GM19372 (cell line): Measurements from ENCODE around the gene SHISA5.
"Not testable (repeated sequence)": the region's sequence is repeated elsewhere in the genome, so short reads cannot be mapped to it uniquely, and the experiment has no call there.

ENCODE experiments used
- ATAC-seq: cut with Tn5 transposase; IDR thresholded peaks from one replicate; pipeline ENCODE4 v1.9.1; 2021; ENCODE audit warnings: mild to moderate bottlenecking, low read depth, moderate library complexity; ENCODE audit not compliant: unreplicated experiment

SHISA5 gene

GRCh38 chr3:48521635-48522034, 17.7 kb upstream of the SHISA5 start:
- no peak for ATAC-seq

DNA sequence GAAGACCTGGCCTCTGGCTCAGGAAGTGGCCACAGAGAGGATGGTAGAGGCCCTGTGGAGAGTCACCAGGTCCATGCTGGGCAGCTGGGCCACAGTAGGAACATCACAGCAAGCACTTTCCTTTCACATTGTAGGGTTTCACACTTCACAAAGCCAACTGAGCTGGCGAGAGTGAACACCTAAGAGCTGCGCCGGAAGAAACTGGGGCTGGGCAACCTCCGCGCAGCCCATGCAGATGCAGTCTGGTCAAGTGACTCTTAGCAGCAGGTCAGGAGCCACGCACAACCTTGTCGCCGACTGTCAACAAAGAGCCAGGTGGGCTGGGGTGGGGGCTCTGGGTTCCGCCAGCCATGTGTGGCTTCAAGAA, 15.3 kb upstream of the SHISA5 start:
- ATAC-seq = no peak

- no peak for ATAC-seq
Measured at GRCh38 chr3:48518638-48519276, 14.8 kb upstream of the SHISA5 start.

GRCh38 chr3:48518069-48518468, 14.1 kb upstream of the SHISA5 start:
- no peak for ATAC-seq

- ATAC-seq = no peak
Measured at GRCh38 chr3:48516571-48516970, 12.6 kb upstream of the SHISA5 start.

GRCh38 chr3:48514431-48515227, 10.7 kb upstream of the SHISA5 start:
- no peak for ATAC-seq

DNA sequence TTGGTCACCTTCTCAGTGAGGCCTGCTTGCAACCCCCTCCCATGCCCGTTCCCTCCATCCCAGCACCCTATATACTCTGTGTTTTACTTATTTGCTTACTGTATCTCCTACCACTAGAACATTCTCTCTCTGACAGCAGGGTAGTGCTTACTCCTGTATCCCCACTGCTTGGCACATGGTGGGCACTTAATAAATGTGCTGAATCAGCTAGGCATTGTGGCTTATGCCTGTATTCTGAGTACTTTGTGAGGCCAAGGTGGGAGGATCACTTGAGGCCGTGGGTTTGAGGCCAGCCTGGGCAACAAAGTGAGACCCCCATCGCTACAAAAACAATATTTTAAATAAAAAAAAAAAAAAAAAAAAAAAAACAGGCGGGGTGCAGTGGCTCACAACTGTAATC, 7.6 kb upstream of the SHISA5 start:
- ATAC-seq = no peak

GRCh38 chr3:48507256-48508061, 3.5 kb upstream of the SHISA5 start:
- ATAC-seq = no peak

DNA sequence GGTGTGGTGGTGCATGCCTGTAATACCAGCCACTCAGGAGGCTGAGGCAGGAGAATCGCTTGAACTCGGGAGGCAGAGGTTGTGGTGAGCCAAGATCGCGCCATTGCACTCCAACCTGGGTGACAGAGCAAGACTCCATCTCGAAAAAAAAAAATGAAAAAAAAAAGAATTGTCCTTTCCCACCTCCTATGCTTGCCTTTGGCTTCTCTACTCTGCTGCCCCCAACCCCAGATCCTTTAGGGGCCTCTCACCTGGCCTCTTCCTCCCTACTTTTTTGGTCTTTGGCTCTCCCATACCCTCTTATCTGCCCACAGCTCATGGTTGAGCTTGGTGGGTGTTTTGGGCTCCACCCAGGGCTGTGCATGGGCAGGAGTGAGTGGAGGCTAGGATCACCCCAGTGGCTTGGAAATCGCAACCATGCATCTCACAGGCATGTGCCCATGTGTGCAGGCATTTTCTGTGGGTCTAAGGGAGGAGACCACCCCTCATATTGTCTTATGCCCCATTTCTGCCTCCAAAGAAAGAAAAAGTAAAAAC, 2.1 kb upstream of the SHISA5 start:
- ATAC-seq = no peak

GRCh38 chr3:48505146-48505545, 1.2 kb upstream of the SHISA5 start:
- ATAC-seq = no peak

DNA sequence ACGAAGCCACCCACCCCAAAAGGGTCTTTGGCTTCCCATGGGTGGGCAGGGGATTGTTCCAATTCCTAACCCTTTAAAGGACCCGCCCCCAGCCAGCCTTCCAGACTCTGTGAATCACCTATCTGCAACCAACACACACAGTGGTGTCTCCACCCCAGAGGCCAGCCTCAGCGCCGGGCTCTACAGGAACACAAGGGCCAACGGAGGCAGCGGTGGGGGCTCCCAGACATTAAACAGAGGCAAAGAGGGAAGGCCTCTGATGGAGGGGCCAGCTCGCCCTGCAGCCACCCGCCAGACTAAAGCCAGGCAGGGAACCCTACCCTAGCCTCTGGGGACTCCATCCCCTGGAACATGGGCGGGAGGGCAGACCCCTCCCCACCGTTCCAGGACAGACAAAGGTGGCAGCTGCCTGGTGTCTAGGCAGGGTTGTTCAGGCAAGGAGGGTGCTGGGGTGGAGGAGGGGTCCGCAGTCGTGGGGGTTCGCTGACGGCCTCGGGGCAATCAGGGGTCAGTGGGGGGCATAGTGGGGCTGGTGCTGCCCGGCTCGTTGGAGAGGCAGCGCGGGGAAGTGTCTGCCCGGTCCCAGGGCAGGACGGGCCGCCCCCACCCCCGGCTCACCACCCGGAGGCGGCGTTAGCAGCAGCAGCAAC, 448 bp downstream of the SHISA5 start:
- ATAC-seq = no peak

GRCh38 chr3:48502728-48503168, 1.2 kb downstream of the SHISA5 start:
- ATAC-seq = no peak

GRCh38 chr3:48502121-48502520, 1.9 kb downstream of the SHISA5 start:
- no peak for ATAC-seq

- no peak for ATAC-seq
Measured at GRCh38 chr3:48501196-48501595, 2.8 kb downstream of the SHISA5 start.

DNA sequence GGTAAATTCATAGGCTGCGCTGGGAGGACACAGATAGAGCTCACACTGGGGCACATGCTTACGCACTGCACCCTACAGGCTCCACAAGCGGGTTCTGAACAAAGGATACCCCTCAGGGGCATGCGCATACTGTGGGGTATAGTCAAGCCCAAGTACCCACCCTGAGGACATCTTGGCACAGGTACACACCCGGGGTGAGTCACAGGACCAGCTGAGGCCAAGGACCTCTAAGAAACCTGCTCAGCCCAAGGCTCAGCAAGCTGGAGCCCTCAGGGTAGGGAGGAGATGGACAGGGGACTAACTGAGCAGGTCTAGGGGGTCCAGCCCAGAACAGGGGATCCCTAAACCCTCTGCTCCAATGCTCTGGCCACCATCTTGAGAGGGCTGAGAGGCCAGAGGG, 3.3 kb downstream of the SHISA5 start:
- no peak for ATAC-seq

- no peak for ATAC-seq
Measured at GRCh38 chr3:48493203-48493501, 10.8 kb downstream of the SHISA5 start.

DNA sequence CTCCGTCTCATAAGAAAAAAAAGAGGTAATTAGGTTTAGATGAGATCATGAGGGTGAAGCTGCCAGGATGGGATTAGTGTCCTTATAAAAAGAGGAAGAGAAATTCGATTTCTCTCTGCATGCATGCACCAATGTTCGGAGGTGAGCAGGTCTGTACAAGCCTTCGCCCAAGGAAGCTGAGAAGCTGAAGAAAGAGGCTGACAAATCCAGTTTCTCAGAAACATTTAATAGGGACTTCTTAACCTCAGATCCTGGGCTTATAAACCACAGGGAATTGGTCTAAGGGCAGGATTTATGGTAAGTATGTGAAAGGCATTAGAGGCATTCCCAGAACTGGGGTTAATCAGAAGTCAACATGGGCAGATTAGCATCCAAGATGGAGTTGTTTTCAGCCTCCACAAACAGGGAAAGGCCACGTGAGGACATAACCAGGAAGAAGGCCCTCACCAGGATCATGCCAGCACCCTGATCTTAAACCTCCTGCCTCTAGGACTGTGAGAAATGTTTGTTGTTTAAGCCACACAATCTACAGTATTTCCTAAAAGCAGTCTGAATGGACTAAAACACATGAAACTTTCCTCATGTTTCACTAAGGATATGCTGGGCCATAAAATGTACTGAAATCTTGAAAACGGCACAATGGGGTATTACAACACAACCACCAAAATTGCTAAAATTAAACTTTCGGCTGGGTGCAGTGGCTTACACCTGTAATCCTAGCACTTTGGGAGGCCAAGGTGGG, 11.3 kb downstream of the SHISA5 start:
- ATAC-seq = no peak

DNA sequence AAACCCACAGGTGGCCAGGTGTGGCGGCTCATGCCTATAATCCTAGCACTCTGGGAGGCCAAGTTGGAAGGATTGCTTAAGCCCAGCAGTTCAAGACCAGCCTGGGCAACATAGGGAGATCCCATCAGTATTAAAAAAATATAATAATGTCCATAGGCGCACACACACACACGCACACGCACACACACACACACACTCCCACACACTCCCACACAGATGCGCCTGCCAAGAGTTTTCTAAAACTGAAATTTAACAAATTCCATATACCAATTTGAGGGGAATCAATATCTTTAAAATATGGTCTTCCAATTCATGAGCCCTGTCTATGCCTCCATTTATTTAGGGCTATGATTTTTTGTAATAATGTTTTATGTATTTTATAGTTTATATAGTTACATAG, 17.0 kb downstream of the SHISA5 start:
- no peak for ATAC-seq

- ATAC-seq = not testable (repeated sequence)
Measured at GRCh38 chr3:48482822-48483221, 21.2 kb downstream of the SHISA5 start.

GRCh38 chr3:48480891-48481290, 23.1 kb downstream of the SHISA5 start:
- not testable (repeated sequence) for ATAC-seq
